GM03348 (cell line): ENCODE measurements around the gene PTPRN2.
"Not testable (repeated sequence)": the region's sequence is repeated elsewhere in the genome, so short reads cannot be mapped to it uniquely, and the experiment has no call there.

Experiments used
- DNase-seq: peaks from one replicate; pipeline ENCODE4 v3.0.0; 2012; ENCODE audit warnings: low spot score

The PTPRN2 gene

DNA sequence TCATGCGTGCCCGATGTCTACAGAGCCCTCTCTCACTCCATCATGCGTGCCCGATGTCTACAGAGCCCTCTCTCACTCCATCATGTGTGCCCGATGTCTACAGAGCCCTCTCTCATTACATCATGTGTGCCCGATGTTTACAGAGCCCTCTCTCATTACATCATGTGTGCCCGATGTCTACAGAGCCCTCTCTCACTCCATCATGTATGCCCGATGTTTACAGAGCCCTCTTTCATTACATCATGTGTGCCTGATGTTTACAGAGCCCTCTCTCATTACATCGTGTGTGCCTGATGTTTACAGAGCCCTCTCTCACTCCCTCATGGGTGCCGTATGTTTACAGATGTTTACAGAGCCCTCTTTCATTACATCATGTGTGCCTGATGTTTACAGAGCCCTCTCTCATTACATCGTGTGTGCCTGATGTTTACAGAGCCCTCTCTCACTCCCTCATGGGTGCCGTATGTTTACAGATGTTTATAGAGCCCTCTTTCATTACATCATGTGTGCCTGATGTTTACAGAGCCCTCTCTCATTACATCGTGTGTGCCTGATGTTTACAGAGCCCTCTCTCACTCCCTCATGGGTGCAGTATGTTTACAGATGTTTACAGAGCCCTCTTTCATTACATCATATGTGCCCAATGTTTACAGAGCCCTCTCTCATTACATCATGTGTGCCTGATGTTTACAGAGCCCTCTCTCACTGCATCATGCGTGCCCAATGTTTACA is 739.7 kb downstream of the PTPRN2 start:
- DNase-seq: not testable (repeated sequence)

DNA sequence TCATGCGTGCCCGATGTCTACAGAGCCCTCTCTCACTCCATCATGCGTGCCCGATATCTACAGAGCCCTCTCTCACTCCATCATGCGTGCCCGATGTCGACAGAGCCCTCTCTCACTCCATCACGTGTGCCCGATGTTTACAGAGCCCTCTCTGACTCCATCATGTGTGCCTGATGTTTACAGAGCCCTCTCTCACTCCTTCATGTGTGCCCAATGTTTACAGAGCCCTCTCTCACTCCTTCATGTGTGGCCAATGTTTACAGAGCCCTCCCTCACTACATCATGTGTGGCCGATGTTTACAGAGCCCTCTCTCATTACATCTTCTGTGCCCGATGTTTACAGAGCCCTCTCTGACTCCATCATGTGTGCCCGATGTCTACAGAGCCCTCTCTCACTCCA is 740.9 kb downstream of the PTPRN2 start:
- DNase-seq: not testable (repeated sequence)

DNA sequence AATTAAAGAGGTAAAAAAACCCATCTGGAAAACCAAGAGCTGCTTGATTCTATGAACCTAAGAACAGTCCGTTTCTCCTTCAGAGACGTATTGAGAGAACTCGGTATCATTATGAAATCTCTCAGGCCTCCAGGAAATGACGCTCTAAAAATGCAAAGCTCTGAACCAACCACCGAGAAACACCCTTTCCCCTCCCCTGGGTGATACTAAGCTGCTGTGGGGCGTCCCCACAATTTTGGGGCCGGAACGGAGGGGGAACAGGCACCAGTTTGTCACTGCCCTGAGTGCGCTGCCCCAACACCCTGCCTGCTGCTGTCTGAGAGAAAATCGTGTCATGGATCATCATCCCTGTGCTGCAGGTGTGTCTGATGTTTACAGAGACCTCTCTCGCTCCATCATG is 741.4 kb downstream of the PTPRN2 start:
- DNase-seq: no peak

DNA sequence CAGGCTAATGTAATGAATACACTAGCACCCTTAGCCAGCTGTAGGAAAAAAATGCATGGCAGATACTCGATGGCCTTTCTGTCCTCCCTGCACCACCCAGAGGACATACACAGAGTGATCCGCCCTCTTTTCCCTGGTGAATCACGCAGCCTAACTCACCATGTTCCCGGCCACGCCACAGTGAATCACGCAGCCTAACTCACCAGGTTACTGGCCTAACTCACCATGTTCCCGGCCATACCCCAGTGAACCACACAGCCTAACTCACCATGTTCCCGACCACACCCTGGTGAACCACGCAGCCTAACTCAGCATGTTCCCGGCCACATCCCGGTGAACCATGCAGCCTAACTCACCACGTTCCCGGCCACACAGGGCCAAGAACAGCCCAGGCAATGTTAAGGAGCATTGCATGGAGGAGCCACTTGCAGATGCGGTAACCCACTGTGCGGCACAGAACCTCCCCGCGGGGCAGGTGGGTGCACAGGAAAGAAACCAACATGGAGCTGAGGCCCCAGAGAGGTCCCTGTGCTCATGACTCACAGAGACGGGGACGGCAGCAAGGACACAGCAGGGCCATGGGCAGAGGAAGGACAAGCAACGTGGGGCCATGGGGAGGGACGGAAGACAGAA is 742.3 kb downstream of the PTPRN2 start:
- no peak for DNase-seq

DNA sequence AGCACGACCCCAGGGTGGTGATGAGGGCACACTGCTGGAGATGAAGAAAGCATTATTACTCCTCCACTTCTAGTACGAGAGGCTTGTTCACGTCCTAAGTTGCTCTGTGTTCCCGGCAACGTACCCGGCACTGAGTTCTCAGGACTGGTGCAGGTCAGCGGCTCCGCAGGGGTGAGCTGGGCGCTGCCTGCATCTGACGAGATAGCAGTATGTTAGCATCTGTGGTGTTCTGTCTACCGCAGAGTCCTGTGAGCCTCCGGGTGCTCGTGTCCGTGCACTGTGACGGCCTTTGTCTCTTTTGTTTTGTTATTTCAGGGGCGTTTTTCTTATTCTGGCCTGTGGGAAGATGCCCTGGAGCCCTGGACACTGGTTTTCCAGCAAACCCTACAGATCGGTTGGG is 743.0 kb downstream of the PTPRN2 start:
- DNase-seq: no peak

DNA sequence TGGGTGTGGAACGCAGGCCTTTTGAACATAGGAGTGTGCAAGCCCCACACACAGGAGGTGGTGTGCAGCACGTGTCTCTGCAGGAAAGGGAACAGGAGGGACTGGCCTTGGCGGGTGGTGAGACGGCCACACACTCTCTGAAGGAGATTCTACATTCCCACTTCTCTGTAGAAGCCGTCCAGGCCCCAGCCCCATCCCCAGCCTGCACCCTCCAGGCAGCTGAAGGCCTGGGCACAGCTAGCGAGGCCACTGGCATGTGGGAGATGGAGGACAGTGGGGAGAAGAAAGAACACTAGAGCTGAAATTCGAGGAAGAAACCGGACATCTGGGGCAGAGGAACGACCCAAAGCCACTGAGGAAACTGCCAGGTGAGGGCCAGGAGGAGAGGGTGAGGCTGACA is 743.5 kb downstream of the PTPRN2 start:
- no peak for DNase-seq

DNA sequence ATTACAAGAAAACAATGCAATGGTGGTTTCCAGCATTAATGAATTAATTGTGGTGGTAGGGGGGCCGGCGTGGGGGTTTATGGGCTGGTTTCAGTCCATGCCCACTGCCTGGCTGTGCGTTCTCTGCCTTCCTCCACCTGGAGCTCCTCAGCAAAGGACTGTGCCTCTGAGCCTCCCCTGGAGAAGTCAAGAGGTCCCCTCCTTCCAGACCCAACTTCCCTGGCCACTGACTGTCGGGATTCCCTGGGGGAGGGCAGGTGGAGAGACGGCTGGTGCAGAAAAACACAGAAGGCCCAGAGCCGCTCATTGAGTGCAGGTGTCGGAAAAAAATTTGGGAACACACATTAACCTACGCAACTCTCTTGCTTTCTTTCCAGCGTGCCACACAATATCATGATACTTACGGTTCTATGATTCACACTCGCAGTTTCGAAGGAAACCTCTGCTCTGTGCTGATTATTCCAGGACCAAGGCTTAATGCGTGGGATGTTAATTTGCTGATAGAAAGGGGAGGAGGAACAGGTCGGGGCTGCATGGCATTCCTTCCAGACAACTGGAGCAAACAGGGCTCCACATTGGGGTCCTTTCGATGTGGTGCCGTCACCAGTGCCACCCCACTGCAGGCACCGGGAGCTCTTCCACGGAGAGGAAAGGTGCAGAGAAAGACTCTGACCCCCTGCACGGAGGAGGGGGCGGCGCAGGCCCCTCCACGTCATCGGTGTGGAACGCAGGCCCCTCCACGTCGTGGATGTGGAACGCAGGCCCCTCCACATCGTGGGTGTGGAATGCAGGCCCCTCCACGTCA is 744.1 kb downstream of the PTPRN2 start:
- no peak for DNase-seq

DNA sequence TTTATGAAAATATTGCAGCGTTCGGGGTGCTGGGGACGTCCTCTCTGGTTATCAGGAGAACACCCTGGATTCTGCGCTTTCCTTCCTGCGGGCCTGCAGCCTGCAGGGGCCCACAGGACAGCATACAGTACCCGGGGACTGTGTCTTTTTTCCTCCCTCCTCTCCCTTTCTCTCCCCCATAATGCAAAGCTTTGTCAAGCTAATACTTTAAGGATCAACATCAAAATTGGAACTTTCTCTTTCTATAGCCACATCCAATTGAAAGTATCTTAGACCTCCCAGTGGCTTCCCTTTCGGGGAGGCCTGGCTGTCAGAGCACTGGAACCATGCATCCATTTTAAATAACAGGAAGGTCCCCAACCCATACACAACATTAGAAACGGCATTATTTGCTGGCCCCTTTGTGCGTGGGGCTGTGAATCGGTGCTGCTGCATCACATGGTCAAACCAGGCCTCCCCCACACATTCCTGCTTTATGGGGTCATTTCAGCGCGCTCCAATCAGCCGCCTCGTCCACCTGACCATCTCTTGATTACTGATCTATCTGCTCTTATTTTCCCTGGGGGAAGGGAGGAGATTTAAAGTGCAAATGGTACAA is 745.8 kb downstream of the PTPRN2 start:
- DNase-seq: no peak

DNA sequence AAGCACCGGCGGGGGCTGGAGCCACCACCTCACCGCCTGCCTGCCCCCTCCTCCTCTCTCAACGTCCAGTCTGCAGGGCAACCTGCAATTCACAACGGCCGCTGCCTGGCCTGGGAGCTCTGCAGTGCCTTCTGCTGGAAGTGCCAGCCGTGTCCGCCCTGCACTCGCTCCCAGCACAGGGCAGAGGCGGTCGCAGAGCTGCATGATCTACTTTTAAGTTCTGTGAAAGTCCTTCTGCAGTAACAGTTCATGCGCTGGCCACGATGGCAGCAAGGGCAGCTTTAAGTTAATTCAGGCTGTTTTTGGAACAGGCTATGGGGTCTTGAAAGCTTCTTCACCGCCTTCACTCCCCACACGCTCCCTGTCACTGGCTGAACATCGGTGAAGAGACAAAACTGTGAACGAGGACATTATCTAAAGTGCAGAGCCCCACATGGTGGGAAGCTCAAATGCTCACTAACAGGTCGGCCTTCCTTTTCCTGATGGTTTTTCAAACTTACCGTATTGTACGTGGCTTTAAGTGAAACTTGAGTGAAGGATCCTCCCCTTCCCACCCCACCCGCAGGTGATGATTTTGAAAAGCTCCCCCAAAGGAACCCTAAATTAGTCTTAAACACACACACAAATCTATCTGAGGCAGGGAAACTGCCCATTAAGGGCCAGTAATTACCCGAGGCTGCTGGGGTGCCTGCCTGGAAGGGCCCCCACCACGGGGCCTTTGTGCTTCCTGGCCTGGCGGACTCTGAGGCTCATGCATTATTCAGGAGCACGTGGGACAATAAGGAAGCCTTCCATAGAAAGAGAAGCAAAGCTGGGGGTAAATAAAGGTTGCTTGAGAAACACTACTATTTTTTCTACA is 746.5 kb downstream of the PTPRN2 start:
- DNase-seq: no peak

DNA sequence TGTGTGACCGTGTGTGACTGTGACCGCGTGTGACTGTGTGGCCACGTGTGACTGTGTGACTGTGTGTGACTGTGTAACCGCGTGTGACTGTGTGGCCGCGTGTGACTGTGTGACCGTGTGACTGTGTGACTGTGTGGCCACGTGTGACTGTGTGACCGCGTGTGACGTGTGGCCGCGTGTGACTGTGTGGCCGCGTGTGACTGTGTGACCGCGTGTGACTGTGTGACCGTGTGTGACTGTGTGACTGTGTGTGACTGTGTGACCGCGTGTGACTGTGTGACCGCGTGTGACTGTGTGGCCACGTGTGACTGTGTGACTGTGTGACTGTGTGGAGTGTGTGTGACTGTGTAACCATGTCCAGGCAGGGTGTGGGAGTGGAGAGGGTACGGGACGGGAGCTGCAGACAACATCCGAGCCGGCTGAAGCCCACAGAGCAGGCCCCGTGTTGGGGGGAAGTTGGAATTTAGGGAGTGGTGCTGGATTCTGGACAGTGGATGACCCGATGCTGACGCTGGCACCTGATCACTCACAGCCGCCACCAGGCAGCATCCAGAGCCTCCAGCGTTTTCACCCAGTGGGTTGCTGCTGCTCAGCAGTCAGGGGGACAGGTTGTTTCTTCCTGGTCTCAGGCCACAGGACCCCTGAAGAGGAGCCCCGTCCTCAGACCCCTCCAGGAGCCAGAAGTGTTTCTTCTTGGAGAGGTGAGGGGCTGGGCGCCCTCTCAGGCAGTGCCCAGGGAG is 747.3 kb downstream of the PTPRN2 start:
- DNase-seq: no peak

DNA sequence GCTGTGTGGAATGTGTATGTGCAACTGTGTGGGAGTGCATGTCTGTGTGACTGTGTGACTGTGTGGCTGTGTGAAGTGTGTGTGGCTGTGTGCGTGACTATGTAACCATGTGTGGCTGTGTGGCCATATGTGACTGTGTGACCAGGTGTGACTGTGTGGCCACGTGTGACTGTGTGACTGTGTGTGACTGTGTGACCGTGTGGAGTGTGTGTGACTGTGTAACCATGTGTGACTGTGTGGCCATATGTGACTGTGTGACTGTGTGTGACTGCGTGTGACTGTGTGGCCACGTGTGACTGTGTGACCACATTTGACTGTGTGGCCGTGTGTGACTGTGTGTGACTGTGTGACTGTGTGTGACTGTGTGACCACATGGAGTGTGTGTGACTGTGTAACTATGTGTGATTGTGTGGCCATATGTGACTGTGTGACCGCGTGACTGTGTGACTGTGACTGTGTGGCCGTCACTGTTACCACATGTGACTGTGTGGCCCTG is 747.9 kb downstream of the PTPRN2 start:
- no peak for DNase-seq

DNA sequence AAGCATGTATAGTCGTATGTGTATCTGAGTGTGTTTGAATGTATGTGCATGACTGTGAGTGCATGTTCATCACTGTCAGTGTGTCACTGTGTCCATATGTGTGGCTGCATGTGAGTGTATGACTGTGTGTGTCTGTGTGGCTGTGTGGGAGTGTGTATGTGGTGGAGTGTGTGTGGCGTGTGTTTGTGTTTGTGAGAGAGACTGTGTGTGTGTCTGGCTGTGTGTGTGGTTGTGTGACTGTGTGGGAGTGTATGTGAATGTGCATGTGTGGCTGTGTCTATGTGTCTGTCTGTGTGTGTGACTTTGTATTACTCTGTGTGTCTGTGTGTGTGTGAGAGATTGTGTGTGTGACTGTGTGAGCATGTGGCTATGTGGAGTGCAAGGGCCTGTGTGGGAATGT is 748.4 kb downstream of the PTPRN2 start:
- DNase-seq: no peak

DNA sequence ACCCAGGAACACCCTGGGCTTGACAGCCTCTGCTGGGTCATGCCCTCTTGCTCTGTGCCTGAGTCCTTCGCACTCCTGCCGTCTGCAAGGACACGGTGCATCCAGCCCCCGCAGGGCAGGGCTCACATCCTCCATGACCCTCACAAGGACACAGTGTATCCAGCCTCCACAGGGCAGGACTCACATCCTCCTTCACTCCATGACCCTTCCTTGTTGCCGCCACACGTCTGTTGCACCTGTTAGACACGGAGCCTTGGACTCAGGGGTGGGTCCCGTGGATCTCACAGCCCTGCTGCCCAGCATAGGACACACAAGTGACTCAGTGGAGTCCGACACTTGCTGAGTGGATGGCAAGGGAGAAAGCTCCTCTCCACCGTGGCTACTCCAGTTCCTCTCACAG is 750.1 kb downstream of the PTPRN2 start:
- DNase-seq: no peak

DNA sequence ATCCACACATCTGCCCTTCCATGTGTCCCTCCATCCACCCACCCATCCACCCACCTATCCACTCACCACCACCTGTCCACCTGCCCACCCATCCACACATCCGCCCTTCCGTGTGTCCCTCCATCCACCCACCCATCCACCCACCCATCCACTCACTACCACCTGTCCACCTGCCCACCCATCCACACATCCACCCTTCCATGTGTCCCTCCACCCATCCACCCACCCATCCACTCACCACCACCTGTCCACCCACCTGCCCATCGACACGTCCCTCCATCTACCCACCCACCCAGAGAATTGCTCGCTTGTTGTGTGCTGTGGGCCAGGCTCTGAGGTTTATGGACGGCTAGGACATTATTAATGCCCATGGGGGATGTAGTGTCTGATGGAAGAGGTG is 750.6 kb downstream of the PTPRN2 start:
- DNase-seq: no peak

DNA sequence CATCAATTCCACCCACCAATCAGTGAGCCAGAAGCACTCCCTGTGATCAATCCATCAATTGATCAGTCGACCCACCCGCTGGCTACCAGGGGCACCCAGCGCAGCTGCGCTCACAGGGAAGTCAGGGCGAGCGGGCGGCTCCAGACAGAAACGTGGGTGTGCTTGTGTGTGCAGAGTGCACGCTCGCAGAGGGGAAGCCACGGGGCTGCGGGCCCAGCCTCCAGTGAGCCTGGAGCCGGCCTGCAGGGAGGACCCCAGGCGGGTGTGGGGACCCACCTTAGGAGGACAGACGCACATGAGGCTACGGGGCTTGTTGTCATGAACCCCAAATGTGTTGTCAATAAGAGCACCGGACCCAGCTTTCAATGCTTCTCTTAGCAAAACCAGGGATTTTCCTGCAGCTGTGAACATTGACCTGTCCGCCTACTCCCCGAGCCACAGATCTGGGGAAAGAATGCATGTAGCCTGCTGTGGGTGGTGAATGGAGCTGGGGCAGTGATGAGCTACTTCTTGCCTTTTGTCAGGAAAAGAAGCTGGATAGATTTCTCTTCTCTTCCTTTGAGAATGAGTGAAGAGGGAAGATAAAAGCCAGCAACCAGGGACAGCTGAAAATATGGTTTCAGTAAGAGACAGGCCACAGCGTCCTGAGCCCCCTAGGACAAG is 753.0 kb downstream of the PTPRN2 start:
- DNase-seq: no peak

DNA sequence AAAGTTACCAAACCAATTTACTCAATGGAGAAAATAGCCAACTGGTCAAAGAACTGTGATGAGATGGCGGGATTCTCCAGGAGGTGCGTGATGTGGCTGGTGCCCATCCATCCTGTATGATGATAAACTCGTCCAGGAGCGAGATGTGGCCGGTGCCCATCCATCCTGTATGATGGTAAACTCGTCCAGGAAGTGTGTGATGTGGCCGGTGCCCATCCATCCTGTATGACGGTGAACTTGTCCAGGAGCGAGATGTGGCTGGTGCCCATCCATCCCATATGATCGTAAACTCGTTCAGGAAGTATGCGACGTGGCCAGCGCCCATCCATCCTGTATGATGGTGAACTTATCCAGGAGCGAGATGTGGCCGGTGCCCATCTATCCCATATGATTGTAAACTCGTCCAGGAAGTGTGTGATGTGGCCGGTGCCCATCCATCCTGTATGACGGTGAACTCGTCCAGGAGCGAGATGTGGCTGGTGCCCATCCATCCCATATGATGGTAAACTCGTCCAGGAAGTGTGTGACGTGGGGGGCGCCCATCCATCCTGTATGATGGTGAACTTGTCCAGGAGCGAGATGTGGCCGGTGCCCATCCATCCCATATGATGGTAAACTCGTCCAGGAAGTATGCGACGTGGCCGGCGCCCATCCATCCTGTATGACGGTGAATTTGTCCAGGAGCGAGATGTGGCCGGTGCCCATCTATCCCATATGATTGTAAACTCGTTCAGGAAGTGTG is 754.6 kb downstream of the PTPRN2 start:
- DNase-seq: no peak

DNA sequence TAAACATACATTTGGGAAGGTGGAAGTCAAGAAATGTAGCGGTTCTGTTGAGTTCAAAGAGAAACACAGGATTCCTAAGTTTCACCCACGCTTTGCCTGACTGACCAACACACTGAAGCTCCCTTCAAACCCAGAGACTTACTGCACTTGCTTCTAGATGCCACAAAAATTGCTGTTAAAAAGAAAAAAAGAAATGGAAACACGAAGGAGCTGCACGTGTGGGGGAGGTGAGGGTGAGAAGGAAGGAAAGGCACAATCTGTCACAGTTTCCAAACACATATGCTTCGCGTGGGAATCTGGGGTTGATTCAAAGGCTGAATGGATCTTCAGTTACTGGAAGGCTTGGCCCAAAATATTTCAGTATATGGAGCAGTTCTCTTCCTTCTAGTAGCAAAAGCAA is 755.2 kb downstream of the PTPRN2 start:
- no peak for DNase-seq

DNA sequence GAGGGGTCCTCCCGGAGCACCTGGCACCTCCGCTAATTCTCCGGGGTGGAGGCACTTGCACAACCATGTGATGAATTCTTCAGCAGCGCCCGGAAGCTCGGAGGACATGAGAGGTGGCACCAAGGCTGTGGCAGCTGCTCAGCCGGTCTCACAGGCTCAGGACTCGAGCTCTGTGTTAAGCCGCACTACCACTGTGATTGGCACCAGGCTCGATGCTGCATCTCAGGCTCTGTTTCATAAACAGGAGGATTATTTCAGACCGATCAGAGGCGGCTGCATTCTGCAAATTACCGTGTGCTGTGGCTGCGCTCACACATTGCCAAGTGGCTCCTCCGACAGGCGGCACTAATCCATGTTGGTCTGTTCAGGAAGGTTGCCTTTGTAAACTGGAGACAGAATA is 755.6 kb downstream of the PTPRN2 start:
- no peak for DNase-seq

DNA sequence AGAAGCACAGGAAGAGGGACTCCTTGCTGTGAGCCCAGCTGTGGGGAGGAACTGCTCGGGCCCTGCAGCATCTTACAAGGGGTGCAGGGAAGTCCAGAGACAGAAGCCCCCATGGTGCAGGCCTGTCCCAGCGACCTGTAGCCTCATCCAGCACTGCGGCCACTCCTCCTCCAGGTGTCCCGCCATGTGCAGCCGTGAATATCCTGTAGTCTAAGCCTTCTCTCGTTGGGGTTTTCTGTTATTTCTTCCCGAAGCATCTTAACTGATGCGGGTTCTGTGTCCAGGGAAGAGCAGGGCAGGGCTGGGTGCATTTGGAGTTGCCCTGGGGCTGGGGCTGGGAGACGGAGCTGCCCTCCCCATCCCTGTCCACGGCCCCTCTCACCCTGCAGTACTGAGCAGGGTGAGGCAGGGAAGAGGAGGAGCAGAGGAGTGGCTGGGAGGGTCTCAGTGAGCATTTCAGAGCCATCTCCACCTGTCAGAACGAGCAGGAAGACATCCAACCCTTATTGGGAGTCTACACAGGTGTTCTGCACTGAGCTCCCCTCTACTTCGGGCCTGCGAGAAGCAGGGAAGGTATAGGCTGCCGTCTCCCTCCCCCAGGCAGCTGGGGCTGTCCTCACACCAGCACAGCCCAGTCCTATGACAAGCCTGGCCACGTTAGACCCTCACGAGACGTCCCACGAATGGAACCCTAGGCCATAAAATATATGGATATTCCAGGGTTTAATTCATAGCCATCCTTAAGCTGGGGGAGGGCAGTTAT is 756.3 kb downstream of the PTPRN2 start:
- no peak for DNase-seq
